ENCODE data around the gene RPS6KA3.
"Not testable (repeated sequence)": the region's sequence is repeated elsewhere in the genome, so short reads cannot be mapped to it uniquely, and the experiment has no call there.

- TF ChIP-seq EZH2 (IDR thresholded peaks at IDR 0.05; ENCODE audit: borderline replicate concordance, low read depth, low read length, severe bottlenecking); CTCF (IDR thresholded peaks at IDR 0.05; ENCODE audit: borderline replicate concordance, extremely low read depth, low read length, poor library complexity, severe bottlenecking): not testable (repeated sequence)
These were observed 104.2 kb downstream of the RPS6KA3 start for GRCh38 chrX:20162516-20162915.
